GM21786 (cell line): ENCODE results near the gene PNCK.

Source experiments
- ATAC-seq: cut with Tn5 transposase; IDR thresholded peaks from one replicate; pipeline ENCODE4 v1.9.1; 2021; ENCODE audit not compliant: unreplicated experiment

PNCK gene

DNA sequence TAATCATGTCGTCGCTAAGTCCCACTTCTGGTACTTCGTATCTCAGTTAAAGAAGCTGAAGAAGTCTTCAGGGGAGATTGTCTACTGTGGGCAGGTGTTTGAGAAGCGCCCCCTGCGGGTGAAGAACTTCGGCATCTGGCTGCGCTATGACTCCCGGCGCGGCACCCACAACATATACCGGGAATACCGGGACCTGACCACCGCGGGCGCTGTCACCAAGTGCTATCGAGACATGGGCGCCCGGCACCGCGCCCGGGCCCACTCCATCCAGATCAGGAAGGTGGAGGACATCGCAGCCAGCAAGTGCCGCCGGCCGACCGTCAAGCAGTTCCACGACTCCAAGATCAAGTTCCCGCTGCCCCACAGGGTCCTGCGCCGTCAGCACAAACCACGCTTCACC, 11.3 kb downstream of the PNCK start:
- ATAC-seq = no peak

DNA sequence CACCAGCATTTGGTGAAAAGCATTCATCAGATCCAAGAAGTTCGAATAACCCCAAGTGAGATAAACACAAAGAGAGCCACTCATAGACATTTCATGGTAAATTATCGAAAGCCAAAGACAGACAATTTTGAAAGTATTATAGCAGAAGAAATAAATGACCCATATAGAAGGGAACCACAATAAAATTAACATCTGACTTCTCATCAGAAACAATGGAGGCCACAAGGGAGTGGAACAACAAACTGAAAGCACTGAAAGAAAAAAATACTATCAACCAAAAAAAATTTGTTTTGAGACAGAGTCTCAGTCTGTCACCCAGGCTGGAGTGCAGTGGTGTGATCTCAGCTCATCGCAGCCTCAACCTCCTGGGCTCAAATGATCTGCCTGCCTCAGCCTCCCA, 14.3 kb downstream of the PNCK start:
- ATAC-seq = no peak

DNA sequence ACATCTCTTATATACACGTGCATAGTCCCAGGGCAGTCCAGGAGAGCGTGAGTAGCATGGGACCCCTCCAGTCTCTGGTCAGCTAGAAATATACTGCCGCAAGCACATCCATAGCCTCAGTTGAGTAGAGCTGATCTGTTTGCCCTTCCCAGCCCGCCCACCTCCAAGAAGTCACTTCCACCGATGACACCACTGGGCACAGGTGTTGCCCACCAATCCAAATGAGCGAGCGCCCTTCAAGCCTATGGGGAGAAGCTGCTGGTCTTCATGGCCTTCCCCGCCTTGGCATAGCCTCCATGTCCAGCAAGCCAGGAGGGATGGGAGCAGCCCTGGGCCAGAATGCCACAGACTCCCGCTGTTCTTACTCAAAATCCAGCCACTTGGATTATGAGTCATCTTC, 16.5 kb downstream of the PNCK start:
- no peak for ATAC-seq

DNA sequence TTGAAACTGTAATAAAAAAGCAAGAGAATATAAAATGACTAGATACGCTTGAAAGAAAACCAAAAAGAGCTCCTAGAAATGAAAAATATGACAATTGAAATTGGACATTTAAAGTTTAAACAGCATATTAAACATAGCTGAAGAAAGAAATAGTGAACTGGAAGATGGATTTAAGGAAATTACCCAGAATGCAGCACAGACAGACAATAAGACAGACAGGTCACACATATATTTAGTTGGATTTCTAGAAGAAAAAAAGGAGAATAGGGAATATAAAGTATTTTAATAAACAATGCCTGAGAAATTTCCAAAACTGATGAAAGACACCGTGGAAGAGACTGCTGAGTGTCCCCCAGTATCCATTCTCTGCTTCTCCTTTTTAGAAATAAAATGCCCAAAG, 20.1 kb downstream of the PNCK start:
- ATAC-seq = no peak

DNA sequence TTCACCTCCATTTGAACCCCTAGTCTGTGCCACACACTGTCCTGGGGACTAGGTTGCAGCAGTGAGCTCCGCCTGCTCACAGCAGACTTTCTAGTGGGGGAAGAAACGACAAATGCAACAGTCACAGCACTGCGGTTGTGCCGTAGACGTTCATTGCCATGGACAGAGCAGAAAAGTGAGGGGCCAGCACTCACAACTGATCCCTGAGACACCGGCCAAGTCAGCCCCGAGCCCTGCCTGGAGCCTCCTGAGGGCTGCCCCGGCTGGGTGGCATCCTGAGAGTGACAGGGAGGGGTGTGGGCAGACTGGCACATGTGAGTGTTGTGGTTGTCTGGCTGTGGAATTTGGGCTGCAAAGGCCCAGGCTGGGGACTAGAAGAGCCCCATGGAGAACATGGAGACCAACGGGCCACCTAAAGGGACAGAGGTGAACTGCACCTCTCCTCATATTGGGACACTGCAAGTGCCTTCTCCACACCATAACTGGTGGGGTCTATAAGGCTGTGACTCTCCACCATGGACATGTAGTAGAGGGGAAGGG, 22.0 kb downstream of the PNCK start:
- ATAC-seq = no peak

- no peak for ATAC-seq
Measured at GRCh38 chrX:153650959-153651358, 22.7 kb downstream of the PNCK start.

DNA sequence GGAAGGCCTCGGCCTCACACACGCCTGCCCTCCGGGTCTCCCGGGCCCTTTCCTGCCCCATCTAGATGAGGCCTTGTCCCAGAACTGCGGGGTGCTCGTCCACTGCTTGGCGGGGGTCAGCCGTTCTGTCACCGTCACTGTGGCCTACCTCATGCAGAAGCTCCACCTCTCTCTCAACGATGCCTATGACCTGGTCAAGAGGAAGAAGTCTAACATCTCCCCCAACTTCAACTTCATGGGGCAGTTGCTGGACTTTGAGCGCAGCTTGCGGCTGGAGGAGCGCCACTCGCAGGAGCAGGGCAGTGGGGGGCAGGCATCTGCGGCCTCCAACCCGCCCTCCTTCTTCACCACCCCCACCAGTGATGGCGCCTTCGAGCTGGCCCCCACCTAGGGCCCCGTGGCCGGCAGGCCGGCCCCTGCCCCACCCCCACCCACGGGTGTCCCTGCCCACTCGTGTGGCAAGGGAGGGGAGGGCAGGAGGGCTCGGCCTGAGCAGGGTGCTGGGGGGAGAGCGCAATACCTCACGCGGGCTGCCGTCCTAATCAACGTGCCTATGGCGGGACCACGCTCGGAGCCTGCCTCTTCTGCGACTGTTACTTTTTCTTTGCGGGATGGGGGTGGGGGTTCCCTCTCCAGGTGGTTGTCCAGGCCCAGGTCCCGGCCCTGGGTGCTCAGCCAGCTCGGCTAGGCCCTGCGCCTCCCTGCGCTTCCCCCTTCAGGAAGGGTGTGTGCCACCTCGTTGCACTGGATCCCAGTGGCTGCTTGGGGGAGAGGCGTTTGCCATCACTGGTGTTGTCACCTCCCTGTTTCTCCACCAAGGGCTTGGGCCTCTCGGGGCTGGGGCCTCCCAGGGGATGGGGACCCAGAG, 23.5 kb downstream of the PNCK start:
- ATAC-seq = no peak

GRCh38 chrX:153649178-153649914, 24.3 kb downstream of the PNCK start:
- no peak for ATAC-seq

DNA sequence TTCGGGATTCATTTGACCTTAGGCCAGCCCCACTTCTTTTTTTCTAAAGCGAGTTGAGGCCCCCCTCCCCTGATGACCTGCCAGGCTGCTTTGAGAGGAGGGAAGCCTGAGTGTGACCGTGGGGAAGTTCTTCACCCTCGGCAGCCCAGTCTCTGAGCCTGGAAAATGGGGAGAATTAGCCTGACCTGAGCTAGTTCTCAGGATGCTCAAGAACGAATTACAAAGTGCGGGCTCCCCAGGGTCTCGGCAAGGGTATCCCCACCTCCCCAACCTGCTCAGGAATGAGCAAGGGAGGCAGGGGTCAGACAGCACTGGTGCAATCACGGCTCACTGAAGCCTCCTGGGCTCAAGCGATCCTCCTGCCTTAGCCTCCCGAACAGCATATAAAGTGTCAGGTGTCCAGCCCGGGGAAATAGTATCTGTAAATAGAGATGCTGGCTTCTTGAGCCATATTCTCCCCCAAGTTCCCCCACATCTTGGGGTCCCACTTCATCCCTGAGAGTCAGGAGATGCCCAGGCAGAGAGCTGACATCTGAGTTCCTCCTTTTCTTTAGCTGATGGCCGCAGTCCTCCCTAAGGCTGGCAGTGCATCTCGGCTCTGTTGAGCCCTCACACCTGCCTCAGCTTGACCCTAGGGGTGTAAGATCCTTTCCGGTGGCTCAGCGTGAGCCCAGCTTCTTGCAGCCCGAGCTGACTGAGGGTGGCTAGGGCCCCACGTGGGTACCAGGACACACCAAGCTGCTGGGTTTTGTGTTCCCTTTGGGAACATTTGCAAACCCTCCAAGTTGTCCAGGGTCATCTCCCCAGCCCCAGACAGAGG, 25.0 kb downstream of the PNCK start:
- ATAC-seq = no peak

DNA sequence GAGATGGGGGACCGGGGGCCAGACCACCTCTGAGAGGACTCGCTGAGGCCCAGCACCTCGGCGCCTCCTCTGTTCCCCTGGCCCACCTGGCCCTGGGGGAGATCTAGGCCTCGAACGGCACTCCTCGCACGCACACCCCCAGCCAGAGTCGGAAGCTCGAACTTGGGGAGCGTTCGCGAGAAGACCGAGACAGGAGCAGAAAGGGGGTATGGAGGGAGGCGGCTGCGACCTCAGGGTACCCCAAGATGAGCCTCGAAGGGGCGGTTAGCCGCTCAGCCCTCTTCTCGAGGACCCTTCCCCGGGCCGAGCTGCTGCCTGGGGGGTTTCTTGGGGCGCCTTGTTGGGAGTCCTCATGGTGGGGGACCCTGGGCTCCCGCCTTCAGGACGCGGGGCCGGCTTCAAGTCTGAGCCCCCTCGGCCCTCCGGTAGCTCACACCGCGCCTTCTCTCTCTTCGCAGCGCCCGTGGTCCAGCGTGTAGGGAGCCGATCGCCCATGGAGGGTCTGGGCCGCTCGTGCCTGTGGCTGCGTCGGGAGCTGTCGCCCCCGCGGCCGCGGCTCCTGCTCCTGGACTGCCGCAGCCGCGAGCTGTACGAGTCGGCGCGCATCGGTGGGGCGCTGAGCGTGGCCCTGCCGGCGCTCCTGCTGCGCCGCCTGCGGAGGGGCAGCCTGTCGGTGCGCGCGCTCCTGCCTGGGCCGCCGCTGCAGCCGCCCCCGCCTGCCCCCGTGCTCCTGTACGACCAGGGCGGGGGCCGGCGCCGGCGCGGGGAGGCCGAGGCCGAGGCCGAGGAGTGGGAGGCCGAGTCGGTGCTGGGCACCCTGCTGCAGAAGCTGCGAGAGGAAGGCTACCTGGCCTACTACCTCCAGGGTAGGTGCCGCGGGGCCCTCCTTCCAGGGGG, 25.9 kb downstream of the PNCK start:
- no peak for ATAC-seq

DNA sequence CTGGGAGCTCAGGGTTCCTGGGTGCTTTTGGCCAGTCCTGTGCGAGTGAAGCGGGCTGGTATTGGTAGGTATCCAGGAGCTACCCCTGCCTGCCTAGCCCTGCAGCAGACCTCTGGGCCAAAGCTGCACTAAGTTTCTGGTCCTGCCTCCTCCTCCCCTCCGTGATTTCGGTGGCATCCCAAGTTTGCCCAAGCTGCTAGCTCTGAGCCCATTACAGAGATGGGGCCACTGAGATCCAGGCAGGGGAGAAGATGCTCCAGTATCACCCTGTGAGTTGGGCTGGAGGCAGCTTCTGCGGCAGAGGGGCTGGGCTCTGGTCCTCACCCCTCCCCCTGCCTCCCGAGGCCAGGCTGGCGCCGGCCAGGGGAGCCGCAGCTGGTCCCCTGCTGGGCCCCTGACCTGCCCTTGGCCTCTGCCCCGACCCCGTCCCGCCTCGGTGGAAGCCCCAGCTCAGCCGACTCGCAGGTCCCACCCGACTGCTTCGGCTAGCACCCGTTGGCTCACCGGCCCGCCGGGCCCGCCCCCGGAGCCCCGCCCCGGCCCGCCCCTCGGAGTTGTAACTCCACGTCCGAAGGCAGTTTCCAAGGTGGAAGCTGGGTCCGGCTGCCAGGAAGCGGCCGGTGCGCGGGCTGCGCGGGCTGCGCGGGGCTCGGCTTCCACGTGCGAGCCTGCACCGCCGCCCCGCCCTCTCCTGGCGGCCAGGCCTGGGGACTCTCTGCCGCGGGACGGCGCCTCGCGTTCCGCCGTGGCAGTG, 26.8 kb downstream of the PNCK start, which contains the start of gene DUSP9:
Gene DUSP9 (plus strand): TSS at position 584 of the 754 bp plus-strand sequence. CDS start 751 bp downstream, outside the sequence.
- ATAC-seq = no peak

- no peak for ATAC-seq
Measured at GRCh38 chrX:153645921-153646488, 27.6 kb downstream of the PNCK start.

- ATAC-seq = no peak
Measured at GRCh38 chrX:153645151-153645550, 28.5 kb downstream of the PNCK start.

- no peak for ATAC-seq
Measured at GRCh38 chrX:153644356-153645125, 29.1 kb downstream of the PNCK start.

DNA sequence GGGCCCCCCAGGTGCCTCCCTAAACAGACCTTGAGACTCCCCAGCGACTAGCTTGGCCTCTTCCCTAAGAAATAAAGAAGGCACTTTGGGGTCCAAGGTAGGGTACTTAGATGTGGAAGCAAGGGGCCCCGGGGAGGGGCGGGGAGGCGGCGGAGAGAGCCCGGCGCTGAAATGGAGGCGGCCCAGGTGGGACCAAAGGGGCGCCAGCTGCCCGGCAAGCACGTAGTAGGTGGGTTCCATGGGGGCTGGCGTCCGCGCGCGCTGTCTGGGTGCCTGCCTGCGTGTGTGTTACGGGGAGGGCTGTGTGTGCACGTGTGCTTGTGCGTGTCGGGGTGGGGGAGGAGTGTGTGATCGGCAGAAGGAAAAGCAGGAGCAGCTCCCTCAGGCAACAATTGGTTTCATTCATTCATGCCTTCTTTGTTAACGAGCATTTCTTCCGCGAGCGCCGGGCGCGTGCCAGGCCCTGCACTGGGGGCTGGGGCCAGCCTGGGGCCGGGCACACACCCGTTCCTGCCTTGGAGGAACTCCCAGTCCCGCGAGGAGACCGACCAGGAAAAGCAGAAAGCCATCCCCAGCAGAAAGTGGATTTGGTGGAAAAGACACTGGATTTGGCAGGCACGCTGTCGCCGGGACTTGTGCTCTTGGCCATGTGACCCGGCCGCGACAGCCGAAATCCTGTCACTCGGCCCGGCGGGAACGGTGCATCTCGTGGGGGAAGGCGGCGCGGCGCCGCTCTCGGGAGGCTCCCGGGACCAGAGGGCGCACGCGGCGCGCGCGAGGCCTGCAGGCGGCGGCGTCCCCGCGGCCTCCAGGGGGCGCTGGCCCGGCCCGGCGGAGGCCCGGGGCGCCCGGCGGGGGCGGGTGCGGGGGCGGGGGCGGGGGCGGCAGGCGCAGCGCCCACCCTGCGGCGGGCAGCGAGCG, 29.9 kb downstream of the PNCK start:
- no peak for ATAC-seq

- ATAC-seq = no peak
Measured at GRCh38 chrX:153642655-153643430, 30.8 kb downstream of the PNCK start.
